ENCODE data around the gene PDZD7.

- TF ChIP-seq ZNF302 (tag by site-specific recombination; IDR thresholded peaks at IDR 0.05; ENCODE audit: low read depth) (no peak), ZNF121 (tag by site-specific recombination; IDR thresholded peaks at IDR 0.05) (no peak), ZNF24 (tag by site-specific recombination; IDR thresholded peaks at IDR 0.05) (no peak), ZNF677 (tag by site-specific recombination; IDR thresholded peaks at IDR 0.05) (no peak), ZSCAN30 (tag by site-specific recombination; IDR thresholded peaks at IDR 0.05) (no peak), SETDB1 (IDR thresholded peaks at IDR 0.05; ENCODE audit: insufficient read length, low read length) (no peak), ZNF146 (tag by site-specific recombination; IDR thresholded peaks at IDR 0.05) (no peak), TRIM28 (IDR thresholded peaks at IDR 0.05; ENCODE audit: borderline replicate concordance, low read length) (no peak), ZNF549 (tag by site-specific recombination; IDR thresholded peaks at IDR 0.05) (no peak), ZNF133 (tag by site-specific recombination; IDR thresholded peaks at IDR 0.05) (no peak), ZNF274 (IDR thresholded peaks at IDR 0.05; ENCODE audit: low read length) (no peak), ZNF274 (tag by site-specific recombination; IDR thresholded peaks at IDR 0.05; ENCODE audit: borderline replicate concordance) (no peak), REPIN1 (tag by site-specific recombination; IDR thresholded peaks at IDR 0.05; ENCODE audit: low read depth) (no peak)
- TF ChIP-seq, protein P1, sequence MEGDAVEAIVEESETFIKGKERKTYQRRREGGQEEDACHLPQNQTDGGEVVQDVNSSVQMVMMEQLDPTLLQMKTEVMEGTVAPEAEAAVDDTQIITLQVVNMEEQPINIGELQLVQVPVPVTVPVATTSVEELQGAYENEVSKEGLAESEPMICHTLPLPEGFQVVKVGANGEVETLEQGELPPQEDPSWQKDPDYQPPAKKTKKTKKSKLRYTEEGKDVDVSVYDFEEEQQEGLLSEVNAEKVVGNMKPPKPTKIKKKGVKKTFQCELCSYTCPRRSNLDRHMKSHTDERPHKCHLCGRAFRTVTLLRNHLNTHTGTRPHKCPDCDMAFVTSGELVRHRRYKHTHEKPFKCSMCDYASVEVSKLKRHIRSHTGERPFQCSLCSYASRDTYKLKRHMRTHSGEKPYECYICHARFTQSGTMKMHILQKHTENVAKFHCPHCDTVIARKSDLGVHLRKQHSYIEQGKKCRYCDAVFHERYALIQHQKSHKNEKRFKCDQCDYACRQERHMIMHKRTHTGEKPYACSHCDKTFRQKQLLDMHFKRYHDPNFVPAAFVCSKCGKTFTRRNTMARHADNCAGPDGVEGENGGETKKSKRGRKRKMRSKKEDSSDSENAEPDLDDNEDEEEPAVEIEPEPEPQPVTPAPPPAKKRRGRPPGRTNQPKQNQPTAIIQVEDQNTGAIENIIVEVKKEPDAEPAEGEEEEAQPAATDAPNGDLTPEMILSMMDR (tag by site-specific recombination; IDR thresholded peaks at IDR 0.05), result no peak
- TF ChIP-seq, protein P2, sequence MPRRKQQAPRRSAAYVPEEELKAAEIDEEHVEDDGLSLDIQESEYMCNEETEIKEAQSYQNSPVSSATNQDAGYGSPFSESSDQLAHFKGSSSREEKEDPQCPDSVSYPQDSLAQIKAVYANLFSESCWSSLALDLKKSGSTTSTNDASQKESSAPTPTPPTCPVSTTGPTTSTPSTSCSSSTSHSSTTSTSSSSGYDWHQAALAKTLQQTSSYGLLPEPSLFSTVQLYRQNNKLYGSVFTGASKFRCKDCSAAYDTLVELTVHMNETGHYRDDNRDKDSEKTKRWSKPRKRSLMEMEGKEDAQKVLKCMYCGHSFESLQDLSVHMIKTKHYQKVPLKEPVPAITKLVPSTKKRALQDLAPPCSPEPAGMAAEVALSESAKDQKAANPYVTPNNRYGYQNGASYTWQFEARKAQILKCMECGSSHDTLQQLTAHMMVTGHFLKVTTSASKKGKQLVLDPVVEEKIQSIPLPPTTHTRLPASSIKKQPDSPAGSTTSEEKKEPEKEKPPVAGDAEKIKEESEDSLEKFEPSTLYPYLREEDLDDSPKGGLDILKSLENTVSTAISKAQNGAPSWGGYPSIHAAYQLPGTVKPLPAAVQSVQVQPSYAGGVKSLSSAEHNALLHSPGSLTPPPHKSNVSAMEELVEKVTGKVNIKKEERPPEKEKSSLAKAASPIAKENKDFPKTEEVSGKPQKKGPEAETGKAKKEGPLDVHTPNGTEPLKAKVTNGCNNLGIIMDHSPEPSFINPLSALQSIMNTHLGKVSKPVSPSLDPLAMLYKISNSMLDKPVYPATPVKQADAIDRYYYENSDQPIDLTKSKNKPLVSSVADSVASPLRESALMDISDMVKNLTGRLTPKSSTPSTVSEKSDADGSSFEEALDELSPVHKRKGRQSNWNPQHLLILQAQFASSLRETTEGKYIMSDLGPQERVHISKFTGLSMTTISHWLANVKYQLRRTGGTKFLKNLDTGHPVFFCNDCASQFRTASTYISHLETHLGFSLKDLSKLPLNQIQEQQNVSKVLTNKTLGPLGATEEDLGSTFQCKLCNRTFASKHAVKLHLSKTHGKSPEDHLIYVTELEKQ (tag by site-specific recombination; IDR thresholded peaks at IDR 0.05; ENCODE audit: borderline replicate concordance), result no peak
Measured at GRCh38 chr10:101035314-101035713, 4.4 kb upstream of the PDZD7 start.
